GM18508 (cell line): ENCODE results near the gene SYNPO2.

Source experiments
- ATAC-seq: cut with Tn5 transposase; IDR thresholded peaks from one replicate; pipeline ENCODE4 v1.9.1; 2021; ENCODE audit warnings: moderate number of reproducible peaks; ENCODE audit not compliant: insufficient read depth, unreplicated experiment

SYNPO2 gene

GRCh38 chr4:119026662-119027444 is 138.2 kb downstream of the SYNPO2 start:
- no peak for ATAC-seq

GRCh38 chr4:119027811-119028210 is 139.2 kb downstream of the SYNPO2 start:
- ATAC-seq: no peak

GRCh38 chr4:119028296-119028695 is 139.6 kb downstream of the SYNPO2 start:
- ATAC-seq: no peak

- no peak for ATAC-seq
Observed at GRCh38 chr4:119029847-119030535, 141.3 kb downstream of the SYNPO2 start.

GRCh38 chr4:119030536-119030890 is 141.9 kb downstream of the SYNPO2 start:
- ATAC-seq: no peak

- no peak for ATAC-seq
Observed at GRCh38 chr4:119031218-119031617, 142.6 kb downstream of the SYNPO2 start.

GRCh38 chr4:119032921-119033685 is 144.4 kb downstream of the SYNPO2 start:
- no peak for ATAC-seq

- ATAC-seq: no peak
Observed at GRCh38 chr4:119034276-119035008, 145.8 kb downstream of the SYNPO2 start.

- no peak for ATAC-seq
Observed at GRCh38 chr4:119035951-119036737, 147.5 kb downstream of the SYNPO2 start.

- ATAC-seq: no peak
Observed at GRCh38 chr4:119037709-119038108, 149.1 kb downstream of the SYNPO2 start.

- ATAC-seq: peak; percentile 36
Observed at GRCh38 chr4:119038116-119038841, 149.6 kb downstream of the SYNPO2 start.

- no peak for ATAC-seq
Observed at GRCh38 chr4:119039160-119039559, 150.5 kb downstream of the SYNPO2 start.

- ATAC-seq: no peak
Observed at GRCh38 chr4:119039779-119040178, 151.1 kb downstream of the SYNPO2 start.

- ATAC-seq: no peak
Observed at GRCh38 chr4:119040261-119040660, 151.6 kb downstream of the SYNPO2 start.

GRCh38 chr4:119040694-119041185 is 152.1 kb downstream of the SYNPO2 start:
- ATAC-seq: no peak

- no peak for ATAC-seq
Observed at GRCh38 chr4:119041396-119041795, 152.7 kb downstream of the SYNPO2 start.

- ATAC-seq: peak; percentile 83
Observed at GRCh38 chr4:119041951-119042560, 153.4 kb downstream of the SYNPO2 start.

GRCh38 chr4:119046263-119046662 is 157.6 kb downstream of the SYNPO2 start:
- ATAC-seq: no peak
